Fibroblast of mammary gland (primary cell): ENCODE data around the gene SEMA4A.

Experiments used
- DNase-seq: peaks from one replicate; pipeline ENCODE4 v3.0.0-alpha.2; 2010; ENCODE audit warnings: low read depth
- H3K4me3 ChIP-seq: 2 replicates; pipeline ENCODE4 v1.5.1; 2011; ENCODE audit warnings: low read depth, mild to moderate bottlenecking, low read length, moderate library complexity; ENCODE audit not compliant: control insufficient read depth
- CTCF ChIP-seq: conservative IDR thresholded peaks from 2 replicates; pipeline ENCODE4 v1.5.1; 2011; ENCODE audit warnings: low read depth, low read length, inconsistent platforms; ENCODE audit not compliant: control insufficient read depth, insufficient read depth

Gene SEMA4A

GRCh38 chr1:156194300-156194652 is 40.9 kb downstream of the SEMA4A start:
- TF ChIP-seq CTCF: no peak
- DNase-seq: peak; percentile 14
- H3K4me3 ChIP-seq: peak overlapping the region; percentile 96

- TF ChIP-seq CTCF: no peak
- no peak for DNase-seq
These were observed 42.5 kb downstream of the SEMA4A start for GRCh38 chr1:156195853-156196252.

GRCh38 chr1:156196445-156196844 is 43.1 kb downstream of the SEMA4A start:
- H3K4me3 ChIP-seq: no peak overlapping the region
- DNase-seq: no peak
- TF ChIP-seq CTCF: no peak

More at GRCh38 chr1:156195853-156196252, 42.5 kb downstream of the SEMA4A start:
- H3K4me3 ChIP-seq: no peak overlapping the region

- no peak for DNase-seq
- TF ChIP-seq CTCF: no peak
- H3K4me3 ChIP-seq: no peak overlapping the region
These were observed 45.5 kb downstream of the SEMA4A start for GRCh38 chr1:156198831-156199349.

- no peak for TF ChIP-seq CTCF
- no peak for DNase-seq
- no peak overlapping the region for H3K4me3 ChIP-seq
These were observed 46.7 kb downstream of the SEMA4A start for GRCh38 chr1:156200044-156200443.

GRCh38 chr1:156203331-156203730 is 49.9 kb downstream of the SEMA4A start:
- H3K4me3 ChIP-seq: no peak overlapping the region
- TF ChIP-seq CTCF: no peak
- DNase-seq: peak; percentile 43

GRCh38 chr1:156204686-156205085 is 51.3 kb downstream of the SEMA4A start:
- peak; percentile 29 for DNase-seq
- no peak overlapping the region for H3K4me3 ChIP-seq
- no peak for TF ChIP-seq CTCF
